ENCODE results near the gene DUSP14. TPM values are rescaled to one million over a fixed set of nuclear protein-coding genes. Genes with fewer than 3 reads are reported as not detected.

DUSP14 gene
- total RNA-seq, 5 donors from 2014 or later (not counting 1 experiment from before 2014, with no cell fraction given), result 4.0 to 9.6 (median 5.4) TPM

GRCh38 chr17:37470181-37470580 is 19.5 kb upstream of the DUSP14 start:
- Mint-ChIP-seq H3K27ac (no peak overlapping the region), H3K9me3 (no peaks in the 10 kb centered on the region), H3K36me3 (peaks cover 54% of the 10 kb centered on the region), H3K27me3 (no peaks in the 10 kb centered on the region), H3K4me3 (no peak overlapping the region), H3K4me1 (peaks cover 0 to 4% (median 2%) of the 10 kb centered on the region in 3 donors)
- Histone ChIP-seq H3K4me3 (ENCODE audit: control insufficient read depth in 1 of 2, extremely low read depth in 1 of 2, low read length in 1 of 2) (no peak overlapping the region), H3K27ac (ENCODE audit: low read length) (no peak overlapping the region), H3K36me3 (ENCODE audit: control insufficient read depth in 2 of 2, extremely low read depth in 1 of 2, insufficient read depth in 1 of 2, low read length in 1 of 2) (peaks cover 3 to 54% of the 10 kb centered on the region in 2 donors), H3K27me3 (replicated peaks in 1 of 2; ENCODE audit: control insufficient read depth in 2 of 2, extremely low read depth in 1 of 2, insufficient read depth in 2 of 2, low read length in 1 of 2) (no peaks in the 10 kb centered on the region), H3K9me3 (no peaks in the 10 kb centered on the region), H3K4me1 (ENCODE audit: control insufficient read depth in 1 of 2, extremely low read depth in 1 of 2, insufficient read depth in 2 of 2, low read length in 2 of 2) (no peaks in the 10 kb centered on the region)
- ATAC-seq (replicated peaks in 1 of 4) (no peak), DNase-seq (no peak)
- 94% methylated on average over 3 of the region's 7 CpGs for WGBS (ENCODE audit: insufficient coverage)
- ChIA-PET CTCF (no interaction called here), POLR2A (no interaction called here)

GRCh38 chr17:37475731-37476420 is 13.8 kb upstream of the DUSP14 start:
- Histone ChIP-seq H3K4me3 (ENCODE audit: control insufficient read depth in 1 of 2, extremely low read depth in 1 of 2, low read length in 1 of 2) (no peak overlapping the region), H3K27ac (ENCODE audit: low read length) (no peak overlapping the region), H3K4me1 (ENCODE audit: control insufficient read depth in 1 of 2, extremely low read depth in 1 of 2, insufficient read depth in 2 of 2, low read length in 2 of 2) (no peaks in the 10 kb centered on the region), H3K9me3 (no peaks in the 10 kb centered on the region), H3K36me3 (ENCODE audit: control insufficient read depth in 2 of 2, extremely low read depth in 1 of 2, insufficient read depth in 1 of 2, low read length in 1 of 2) (peaks cover 10 to 62% of the 10 kb centered on the region in 2 donors), H3K27me3 (replicated peaks in 1 of 2; ENCODE audit: control insufficient read depth in 2 of 2, extremely low read depth in 1 of 2, insufficient read depth in 2 of 2, low read length in 1 of 2) (no peaks in the 10 kb centered on the region)
- H3K9me3 Mint-ChIP-seq, result no peaks in the 10 kb centered on the region
- H3K4me1 Mint-ChIP-seq, result no peaks in the 10 kb centered on the region
- ATAC-seq (replicated peaks in 1 of 4) (no peak), DNase-seq (no peak)
- no peak overlapping the region for H3K27ac Mint-ChIP-seq
- H3K4me3 Mint-ChIP-seq, result no peak overlapping the region
- ChIA-PET CTCF (no interaction called here), POLR2A (no interaction called here)
- H3K36me3 Mint-ChIP-seq, result peaks cover 56% of the 10 kb centered on the region
- WGBS (ENCODE audit: insufficient coverage), result no CpG with 5 or more reads among the region's 1 CpG
- no peaks in the 10 kb centered on the region for H3K27me3 Mint-ChIP-seq

- no peaks in the 10 kb centered on the region for H3K9me3 Mint-ChIP-seq
- H3K36me3 Mint-ChIP-seq, result peaks cover 51% of the 10 kb centered on the region
- H3K27me3 Mint-ChIP-seq, result no peaks in the 10 kb centered on the region
- no peaks in the 10 kb centered on the region for H3K4me1 Mint-ChIP-seq
- peaks cover 8 to 58% of the 10 kb centered on the region in 2 donors for H3K36me3 ChIP-seq (ENCODE audit: control insufficient read depth in 2 of 2, extremely low read depth in 1 of 2, insufficient read depth in 1 of 2, low read length in 1 of 2)
- H3K27ac ChIP-seq (ENCODE audit: low read length), result no peak overlapping the region
- no peaks in the 10 kb centered on the region for H3K27me3 ChIP-seq (replicated peaks in 1 of 2; ENCODE audit: control insufficient read depth in 2 of 2, extremely low read depth in 1 of 2, insufficient read depth in 2 of 2, low read length in 1 of 2)
- H3K9me3 ChIP-seq, result no peaks in the 10 kb centered on the region
- WGBS (ENCODE audit: insufficient coverage), result 100% methylated on average over 1 of the region's 4 CpGs
- POLR2A ChIA-PET, result interaction anchor here in 1 of 2 donors (0.5 kb wide), 1 partner anchor 19 kb away, joined by 4 read pairs; no protein-coding TSS in a partner anchor
- ATAC-seq (replicated peaks in 1 of 4) (no peak), DNase-seq (no peak)
- no peak overlapping the region for H3K4me3 ChIP-seq (ENCODE audit: control insufficient read depth in 1 of 2, extremely low read depth in 1 of 2, low read length in 1 of 2)
- no peak overlapping the region for H3K4me3 Mint-ChIP-seq
- CTCF ChIA-PET, result no interaction called here
- H3K27ac Mint-ChIP-seq, result no peak overlapping the region
- H3K4me1 ChIP-seq (ENCODE audit: control insufficient read depth in 1 of 2, extremely low read depth in 1 of 2, insufficient read depth in 2 of 2, low read length in 2 of 2), result no peaks in the 10 kb centered on the region
Measured at GRCh38 chr17:37476431-37477120, 13.1 kb upstream of the DUSP14 start.

GRCh38 chr17:37478187-37478586 is 11.5 kb upstream of the DUSP14 start:
- ChIA-PET POLR2A (no interaction called here), CTCF (no interaction called here)
- no peak for ATAC-seq (replicated peaks in 1 of 4)
- Mint-ChIP-seq H3K27me3 (no peaks in the 10 kb centered on the region), H3K36me3 (peaks cover 44% of the 10 kb centered on the region), H3K27ac (no peak overlapping the region), H3K4me3 (no peak overlapping the region), H3K4me1 (no peaks in the 10 kb centered on the region), H3K9me3 (no peaks in the 10 kb centered on the region)
- no peak for DNase-seq
- Histone ChIP-seq H3K36me3 (ENCODE audit: control insufficient read depth in 2 of 2, extremely low read depth in 1 of 2, insufficient read depth in 1 of 2, low read length in 1 of 2) (peaks cover 7 to 54% of the 10 kb centered on the region in 2 donors), H3K27ac (ENCODE audit: low read length) (no peak overlapping the region), H3K9me3 (no peaks in the 10 kb centered on the region), H3K4me3 (ENCODE audit: control insufficient read depth in 1 of 2, extremely low read depth in 1 of 2, low read length in 1 of 2) (no peak overlapping the region), H3K27me3 (replicated peaks in 1 of 2; ENCODE audit: control insufficient read depth in 2 of 2, extremely low read depth in 1 of 2, insufficient read depth in 2 of 2, low read length in 1 of 2) (no peaks in the 10 kb centered on the region), H3K4me1 (ENCODE audit: control insufficient read depth in 1 of 2, extremely low read depth in 1 of 2, insufficient read depth in 2 of 2, low read length in 2 of 2) (no peaks in the 10 kb centered on the region)
- 80% methylated on average over 1 of the region's 2 CpGs for WGBS (ENCODE audit: insufficient coverage)

GRCh38 chr17:37479025-37479424 is 10.7 kb upstream of the DUSP14 start:
- Mint-ChIP-seq H3K27ac (peak overlapping the region in 1 of 2 donors; percentile 6), H3K27me3 (no peaks in the 10 kb centered on the region), H3K4me1 (no peaks in the 10 kb centered on the region), H3K9me3 (no peaks in the 10 kb centered on the region), H3K36me3 (peaks cover 37% of the 10 kb centered on the region), H3K4me3 (no peak overlapping the region)
- 80% methylated on average over 1 of the region's 1 CpG for WGBS (ENCODE audit: insufficient coverage)
- Histone ChIP-seq H3K27me3 (replicated peaks in 1 of 2; ENCODE audit: control insufficient read depth in 2 of 2, extremely low read depth in 1 of 2, insufficient read depth in 2 of 2, low read length in 1 of 2) (no peaks in the 10 kb centered on the region), H3K4me1 (ENCODE audit: control insufficient read depth in 1 of 2, extremely low read depth in 1 of 2, insufficient read depth in 2 of 2, low read length in 2 of 2) (no peaks in the 10 kb centered on the region), H3K4me3 (ENCODE audit: control insufficient read depth in 1 of 2, extremely low read depth in 1 of 2, low read length in 1 of 2) (no peak overlapping the region), H3K27ac (ENCODE audit: low read length) (no peak overlapping the region), H3K9me3 (no peaks in the 10 kb centered on the region), H3K36me3 (ENCODE audit: control insufficient read depth in 2 of 2, extremely low read depth in 1 of 2, insufficient read depth in 1 of 2, low read length in 1 of 2) (peaks cover 7 to 46% of the 10 kb centered on the region in 2 donors)
- POLR2A ChIA-PET, result no interaction called here
- CTCF ChIA-PET, result no interaction called here
- DNase-seq (no peak), ATAC-seq (replicated peaks in 1 of 4) (no peak)

- Histone ChIP-seq H3K9me3 (no peaks in the 10 kb centered on the region), H3K27me3 (replicated peaks in 1 of 2; ENCODE audit: control insufficient read depth in 2 of 2, extremely low read depth in 1 of 2, insufficient read depth in 2 of 2, low read length in 1 of 2) (no peaks in the 10 kb centered on the region), H3K36me3 (ENCODE audit: control insufficient read depth in 2 of 2, extremely low read depth in 1 of 2, insufficient read depth in 1 of 2, low read length in 1 of 2) (peaks cover 7 to 35% of the 10 kb centered on the region in 2 donors), H3K27ac (ENCODE audit: low read length) (no peak overlapping the region), H3K4me1 (ENCODE audit: control insufficient read depth in 1 of 2, extremely low read depth in 1 of 2, insufficient read depth in 2 of 2, low read length in 2 of 2) (no peaks in the 10 kb centered on the region), H3K4me3 (ENCODE audit: control insufficient read depth in 1 of 2, extremely low read depth in 1 of 2, low read length in 1 of 2) (no peak overlapping the region)
- H3K9me3 Mint-ChIP-seq, result no peaks in the 10 kb centered on the region
- DNase-seq, result no peak
- H3K4me3 Mint-ChIP-seq, result no peak overlapping the region
- CTCF ChIA-PET, result no interaction called here
- no peaks in the 10 kb centered on the region for H3K27me3 Mint-ChIP-seq
- POLR2A ChIA-PET, result no interaction called here
- no peak overlapping the region for H3K27ac Mint-ChIP-seq
- WGBS (ENCODE audit: insufficient coverage), result 100% methylated on average over 1 of the region's 2 CpGs
- ATAC-seq (replicated peaks in 1 of 4), result no peak
- H3K36me3 Mint-ChIP-seq, result peaks cover 33% of the 10 kb centered on the region
- H3K4me1 Mint-ChIP-seq, result no peaks in the 10 kb centered on the region
Measured at GRCh38 chr17:37480427-37480826, 9.3 kb upstream of the DUSP14 start.
